ENCODE data around the gene TBC1D13.
"Not testable (repeated sequence)": the region's sequence is repeated elsewhere in the genome, so short reads cannot be mapped to it uniquely, and the experiment has no call there.

The TBC1D13 gene

GRCh38 chr9:128847803-128848202 is 60.8 kb downstream of the TBC1D13 start:
- DNase-seq: no peak

- not testable (repeated sequence) for DNase-seq
Measured at GRCh38 chr9:128851024-128851423, 64.0 kb downstream of the TBC1D13 start.

GRCh38 chr9:128851779-128852600 is 64.9 kb downstream of the TBC1D13 start:
- DNase-seq: not testable (repeated sequence)

GRCh38 chr9:128852646-128853045 is 65.6 kb downstream of the TBC1D13 start:
- not testable (repeated sequence) for DNase-seq

GRCh38 chr9:128854454-128854853 is 67.4 kb downstream of the TBC1D13 start:
- not testable (repeated sequence) for DNase-seq

- DNase-seq: not testable (repeated sequence)
Measured at GRCh38 chr9:128858476-128858875, 71.4 kb downstream of the TBC1D13 start.

All from activated gamma-delta T cell (primary cell).